SU-DHL-6 (cell line): ENCODE results near the gene CTNNBL1.

Experiments
- H2AFZ ChIP-seq: fragments of 200-600 bp; sonication (generic); 2 replicates; pipeline ENCODE4 v1.6.1; 2014; ENCODE audit warnings: low read depth, mild to moderate bottlenecking, moderate library complexity, mixed read lengths, antibody characterized with exemption, low read length; ENCODE audit not compliant: severe bottlenecking
- H3F3A ChIP-seq: fragments of 200-600 bp; shearing (Covaris generic); 2 replicates; pipeline ENCODE4 v1.6.0; 2016; ENCODE audit warnings: antibody characterized with exemption, mild to moderate bottlenecking; ENCODE audit not compliant: insufficient read depth
- H3K27ac ChIP-seq: fragments of 200-600 bp; sonication (generic); 2 replicates; pipeline ENCODE4 v1.5.1; 2016; ENCODE audit warnings: low read depth, mild to moderate bottlenecking, low read length, moderate library complexity, mixed read lengths
- H3K27me3 ChIP-seq: fragments of 200-600 bp; sonication (generic), shearing (Covaris generic); 2 replicates; pipeline ENCODE4 v1.6.0; 2014; ENCODE audit warnings: mild to moderate bottlenecking, low read length
- H3K36me3 ChIP-seq: fragments of 200-600 bp; sonication (generic); 2 replicates; pipeline ENCODE4 v1.6.1; 2014; ENCODE audit warnings: mild to moderate bottlenecking, low read length, mixed read lengths
- H3K4me2 ChIP-seq: fragments of 300-600, 200-600 bp; shearing (Covaris generic), sonication (generic); 2 replicates; pipeline ENCODE4 v1.6.0; 2014; ENCODE audit warnings: low read length, low read depth, mild to moderate bottlenecking; ENCODE audit not compliant: poor library complexity, severe bottlenecking
- H3K4me3 ChIP-seq: fragments of 200-600 bp; sonication (generic); 2 replicates; pipeline ENCODE4 v1.5.1; 2014; ENCODE audit warnings: antibody characterized with exemption, low read length, mild to moderate bottlenecking, mixed read lengths; ENCODE audit not compliant: insufficient read depth, poor library complexity, severe bottlenecking
- H3K79me2 ChIP-seq: fragments of 200-600 bp; sonication (generic); 2 replicates; pipeline ENCODE4 v1.6.1; 2014; ENCODE audit warnings: mild to moderate bottlenecking, low read length, moderate library complexity; ENCODE audit not compliant: insufficient read depth
- H3K9ac ChIP-seq: fragments of 200-600 bp; sonication (generic); 2 replicates; pipeline ENCODE4 v1.7.0; 2014; ENCODE audit warnings: mild to moderate bottlenecking, low read length
- H3K9me2 ChIP-seq: fragments of 200-600 bp; sonication (generic); replicated peaks from 2 replicates; pipeline ENCODE4 v1.6.1; 2014; ENCODE audit warnings: low read length; ENCODE audit not compliant: insufficient read depth
- H3K9me3 ChIP-seq: fragments of 200-600 bp; sonication (generic); 2 replicates; pipeline ENCODE4 v1.6.1; 2014; ENCODE audit warnings: low read length, mixed read lengths; ENCODE audit not compliant: insufficient read depth
- H4K20me1 ChIP-seq: fragments of 200-600 bp; sonication (generic); 2 replicates; pipeline ENCODE4 v1.6.1; 2014; ENCODE audit warnings: low read depth, mild to moderate bottlenecking, antibody characterized with exemption, low read length, moderate library complexity, mixed read lengths
- CTCF ChIP-seq: fragments of 200-600 bp; sonication (generic); IDR thresholded peaks from one replicate; pipeline ENCODE4 v1.5.1; 2017; ENCODE audit warnings: antibody characterized with exemption, mild to moderate bottlenecking, low read length, moderate library complexity; ENCODE audit not compliant: insufficient read depth, poor library complexity, severe bottlenecking
- EZH2phosphoT487 ChIP-seq: fragments of 200-600 bp; sonication (generic), shearing (Covaris generic); conservative IDR thresholded peaks from 2 replicates; pipeline ENCODE4 v1.6.1; 2018; ENCODE audit warnings: mild to moderate bottlenecking, antibody characterized with exemption, low read length, moderate library complexity, mixed read lengths

CTNNBL1 gene

GRCh38 chr20:37796121-37796520, 102.3 kb downstream of the CTNNBL1 start:
- Histone ChIP-seq H2AFZ (no peak overlapping the region), H3K27me3 (no peaks in the 10 kb centered on the region), H3K9ac (no peak overlapping the region), H3K9me2 (no peaks in the 10 kb centered on the region), H3F3A (no peaks in the 10 kb centered on the region), H3K4me2 (no peak overlapping the region), H3K9me3 (no peaks in the 10 kb centered on the region), H3K36me3 (no peaks in the 10 kb centered on the region), H3K27ac (no peak overlapping the region), H4K20me1 (no peaks in the 10 kb centered on the region), H3K79me2 (no peaks in the 10 kb centered on the region), H3K4me3 (no peak overlapping the region)
- TF ChIP-seq CTCF (no peak), EZH2phosphoT487 (no peak)

GRCh38 chr20:37796733-37797132, 102.9 kb downstream of the CTNNBL1 start:
- no peaks in the 10 kb centered on the region for H3K27me3 ChIP-seq
- no peaks in the 10 kb centered on the region for H3F3A ChIP-seq
- no peaks in the 10 kb centered on the region for H3K9me2 ChIP-seq
- no peaks in the 10 kb centered on the region for H3K9me3 ChIP-seq
- H3K79me2 ChIP-seq: no peaks in the 10 kb centered on the region
- H3K9ac ChIP-seq: no peak overlapping the region
- H2AFZ ChIP-seq: no peak overlapping the region
- no peak overlapping the region for H3K4me2 ChIP-seq
- H3K4me3 ChIP-seq: no peak overlapping the region
- H4K20me1 ChIP-seq: no peaks in the 10 kb centered on the region
- TF ChIP-seq CTCF: no peak
- no peak for TF ChIP-seq EZH2phosphoT487
- H3K27ac ChIP-seq: no peak overlapping the region
- no peaks in the 10 kb centered on the region for H3K36me3 ChIP-seq

- H4K20me1 ChIP-seq: no peaks in the 10 kb centered on the region
These were observed 103.9 kb downstream of the CTNNBL1 start for GRCh38 chr20:37797669-37798175.

More at GRCh38 chr20:37797669-37798175, 103.9 kb downstream of the CTNNBL1 start:
- H2AFZ ChIP-seq: no peak overlapping the region
- no peak overlapping the region for H3K27ac ChIP-seq
- no peak overlapping the region for H3K4me2 ChIP-seq
- no peaks in the 10 kb centered on the region for H3K36me3 ChIP-seq
- H3K79me2 ChIP-seq: no peaks in the 10 kb centered on the region
- no peaks in the 10 kb centered on the region for H3K9me2 ChIP-seq
- no peaks in the 10 kb centered on the region for H3F3A ChIP-seq
- TF ChIP-seq EZH2phosphoT487 (no peak), CTCF (no peak)
- H3K4me3 ChIP-seq: no peak overlapping the region
- no peaks in the 10 kb centered on the region for H3K27me3 ChIP-seq
- H3K9ac ChIP-seq: no peak overlapping the region
- H3K9me3 ChIP-seq: no peaks in the 10 kb centered on the region
